Suppressor macrophage treated with lipopolysaccharide for 4 hours (primary cell): ENCODE measurements around the gene CMA1.

Source experiments
- DNase-seq: peaks from one replicate; pipeline ENCODE4 v3.0.0-alpha.2; 2020

CMA1 gene

GRCh38 chr14:24465368-24465767 lies 42.7 kb downstream of the CMA1 start:
- no peak for DNase-seq

- DNase-seq: no peak
Measured at GRCh38 chr14:24463884-24464785, 43.9 kb downstream of the CMA1 start.

- no peak for DNase-seq
Measured at GRCh38 chr14:24463017-24463883, 44.8 kb downstream of the CMA1 start.

GRCh38 chr14:24461336-24461735 lies 46.7 kb downstream of the CMA1 start:
- DNase-seq: no peak

- no peak for DNase-seq
Measured at GRCh38 chr14:24459331-24459730, 48.7 kb downstream of the CMA1 start.

GRCh38 chr14:24458736-24459135 lies 49.3 kb downstream of the CMA1 start:
- DNase-seq: no peak

GRCh38 chr14:24456980-24457379 lies 51.1 kb downstream of the CMA1 start:
- no peak for DNase-seq
